GM03348 (cell line): ENCODE results near the gene RALY.

ENCODE experiments used
- DNase-seq: peaks from one replicate; pipeline ENCODE4 v3.0.0; 2012; ENCODE audit warnings: low spot score

Gene RALY

GRCh38 chr20:33993576-33994221, at the start of gene RALY:
TSS of gene RALY (plus strand) at chr20:33993911. CDS start at chr20:34072075, 78,164 bp downstream.
- peak; percentile 98 for DNase-seq

GRCh38 chr20:33944914-33945313, 48.8 kb upstream of the RALY start:
- DNase-seq, result no peak

DNA sequence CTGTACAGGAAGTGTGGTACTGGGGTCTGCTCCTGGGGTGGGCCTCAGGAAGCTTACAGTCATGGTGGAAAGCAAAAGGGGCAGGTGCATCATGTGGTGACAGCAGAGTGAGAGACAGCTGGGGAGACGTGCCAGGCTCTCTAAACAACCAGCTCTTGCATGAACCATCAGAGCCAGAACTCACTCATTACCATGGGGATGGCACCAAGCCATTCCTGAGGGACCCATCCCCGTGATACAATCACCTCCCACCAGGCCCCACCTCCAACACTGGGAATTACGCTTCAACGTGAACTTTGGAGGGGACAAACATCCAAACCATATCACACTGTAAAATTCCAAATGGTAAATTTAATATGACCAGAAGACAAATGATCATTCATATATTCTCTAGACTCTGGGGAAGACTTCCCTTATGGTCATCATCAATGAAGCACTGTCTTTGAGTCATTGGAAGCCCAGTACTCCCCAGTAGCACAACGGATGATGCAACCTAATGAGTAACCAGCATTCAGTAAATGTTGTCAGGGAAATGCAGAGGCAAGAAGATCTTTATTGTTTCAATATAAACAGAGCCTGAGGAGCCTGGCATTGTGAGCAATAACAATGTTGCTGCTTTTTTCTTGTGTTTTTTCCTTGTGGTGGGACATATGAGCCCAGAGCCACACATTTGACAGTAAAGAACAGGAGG, 48.2 kb upstream of the RALY start:
- peak; percentile 76 for DNase-seq

DNA sequence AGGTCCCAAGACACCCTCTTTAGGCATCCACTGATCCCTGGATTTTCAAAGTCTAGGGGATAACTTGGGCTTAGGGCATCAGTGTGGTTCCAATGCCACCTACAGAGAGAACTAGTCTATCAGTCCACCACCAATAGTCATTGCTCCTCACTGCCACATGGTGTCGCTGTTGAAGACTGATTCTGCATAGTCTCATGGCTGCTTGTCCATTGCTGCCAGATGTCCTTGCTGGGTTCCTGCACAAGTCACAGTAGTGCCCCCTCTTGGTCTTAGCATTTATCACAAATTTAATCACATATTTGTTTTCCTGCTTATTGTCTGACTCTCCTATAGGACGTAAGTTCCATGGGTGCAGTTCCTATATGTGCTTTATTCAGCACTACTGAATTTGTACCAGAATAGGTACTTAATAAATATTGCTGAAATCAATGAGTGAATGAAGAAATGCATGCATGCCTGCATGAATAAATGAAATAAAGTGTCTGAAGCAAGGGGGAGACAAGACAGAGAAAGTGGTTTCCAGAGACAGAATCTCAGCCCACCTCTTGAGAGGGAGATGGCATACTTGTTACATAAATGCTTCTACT, 45.9 kb upstream of the RALY start:
- no peak for DNase-seq

- no peak for DNase-seq
Measured at GRCh38 chr20:33948480-33948879, 45.2 kb upstream of the RALY start.

DNA sequence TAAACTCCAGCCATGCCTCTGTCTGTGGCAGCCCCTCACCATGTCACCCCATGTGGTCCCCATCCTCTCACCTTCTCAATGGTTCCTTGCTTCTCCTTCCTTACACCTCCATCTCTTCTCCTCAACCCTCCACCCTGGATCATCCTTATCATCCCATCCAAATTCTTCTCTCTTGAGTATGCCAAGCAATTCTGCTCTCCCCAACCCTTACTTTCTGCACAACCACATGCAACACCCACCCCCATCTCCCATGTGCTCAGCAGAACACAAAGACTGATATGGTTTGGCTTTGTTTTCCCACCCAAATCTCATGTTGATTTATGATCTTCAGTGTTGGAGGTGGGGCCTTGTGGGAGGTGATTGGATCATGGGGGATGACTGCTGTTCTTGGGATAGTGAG, 42.5 kb upstream of the RALY start:
- DNase-seq, result no peak

GRCh38 chr20:33954504-33954903, 39.2 kb upstream of the RALY start:
- no peak for DNase-seq

DNA sequence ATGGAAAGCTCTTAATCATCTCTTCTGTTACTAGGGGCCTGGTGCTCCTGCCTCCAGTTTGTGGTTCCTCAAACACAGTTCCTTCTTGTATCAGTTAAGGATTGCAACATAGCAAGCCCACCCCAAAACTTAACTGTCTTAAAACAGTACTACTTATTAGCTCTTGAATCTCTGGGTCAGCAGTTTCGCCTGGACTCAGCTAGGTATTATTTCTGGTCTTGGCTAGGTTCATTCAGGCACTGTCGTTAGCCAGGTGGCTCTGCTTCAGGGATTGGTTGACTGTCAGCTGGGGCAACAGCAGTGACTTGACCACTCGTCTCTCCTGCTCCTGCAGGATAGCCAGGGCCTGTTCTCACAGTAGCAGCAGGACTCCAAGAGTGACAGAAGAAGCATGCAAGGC, 30.0 kb upstream of the RALY start:
- no peak for DNase-seq

- no peak for DNase-seq
Measured at GRCh38 chr20:33964441-33964840, 29.3 kb upstream of the RALY start.

DNA sequence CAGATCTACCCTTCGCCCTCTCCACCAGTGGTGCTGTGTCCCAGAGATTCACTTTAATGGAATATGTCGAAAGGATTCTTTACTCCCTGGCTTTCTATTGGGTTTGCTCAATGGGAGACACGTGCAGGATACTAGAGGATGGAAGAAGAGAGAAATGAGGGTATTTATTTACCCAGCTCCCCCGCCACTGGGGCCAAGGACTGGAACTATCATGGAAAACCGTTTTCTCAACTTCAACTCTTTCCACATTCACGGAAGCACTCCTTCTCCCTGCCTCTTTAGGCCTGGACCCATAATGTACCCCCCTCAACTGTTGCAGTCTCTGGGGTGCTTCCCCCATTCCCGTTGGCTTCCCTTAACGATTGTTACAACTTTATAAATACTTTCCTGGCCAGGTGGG, 26.6 kb upstream of the RALY start:
- DNase-seq, result no peak

- DNase-seq, result no peak
Measured at GRCh38 chr20:33969563-33969962, 24.1 kb upstream of the RALY start.

DNA sequence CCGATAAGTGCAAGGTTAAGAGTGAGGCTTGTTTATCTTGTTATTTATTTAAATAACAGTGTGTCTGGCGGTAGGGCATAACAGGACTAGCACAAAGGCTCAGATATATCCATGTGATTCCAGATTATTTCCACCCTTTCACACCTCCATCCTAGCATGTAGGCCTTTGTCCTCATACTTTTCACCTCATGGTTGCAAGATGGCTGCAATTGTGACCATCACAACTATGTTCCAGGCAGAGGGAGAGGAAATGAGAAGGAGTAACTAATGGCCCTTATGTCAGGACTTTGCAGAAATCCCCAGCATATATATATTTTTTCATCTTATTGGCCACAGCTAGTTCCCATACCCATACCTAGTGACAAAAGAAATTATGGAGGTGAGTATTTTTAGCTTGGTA, 23.5 kb upstream of the RALY start:
- DNase-seq, result no peak

DNA sequence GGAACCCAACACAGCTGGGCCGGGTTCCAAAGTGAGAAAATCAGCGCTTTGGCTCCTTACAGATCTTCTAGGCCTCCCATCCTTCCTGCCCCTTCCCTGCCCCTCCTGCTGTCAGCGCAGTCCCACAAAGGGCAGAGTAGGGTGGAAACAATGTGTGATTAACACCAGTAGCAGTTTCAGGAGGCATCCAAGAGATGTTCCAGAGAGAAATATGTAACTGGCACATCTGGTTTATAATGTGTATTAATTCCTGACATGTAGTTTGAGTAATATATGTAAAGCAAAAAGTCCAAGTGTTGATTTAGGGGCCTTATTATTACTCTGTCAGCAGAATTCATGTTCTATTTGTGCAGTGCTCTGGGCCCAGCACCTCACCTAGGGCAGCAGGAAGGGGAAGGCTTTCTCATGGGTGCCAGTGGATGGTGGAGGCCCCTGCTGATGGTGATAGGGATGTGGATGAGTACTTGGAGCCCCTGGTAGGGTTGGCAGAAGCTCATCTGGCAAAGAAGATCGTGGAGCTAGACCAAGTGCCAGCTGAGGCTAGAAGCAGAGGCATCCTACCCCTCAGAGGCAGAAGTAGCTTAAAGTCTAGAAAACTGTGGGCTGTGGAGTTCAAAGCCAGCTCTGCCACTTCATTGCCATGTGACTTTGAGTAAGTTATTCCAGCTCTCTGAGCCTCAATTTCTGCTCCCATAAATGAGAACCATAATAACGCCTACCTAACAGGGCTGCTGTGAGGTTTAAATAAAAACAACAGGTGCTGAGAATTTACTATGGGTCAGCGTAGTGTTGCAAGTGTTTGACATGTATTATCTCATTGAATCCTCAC, 22.4 kb upstream of the RALY start:
- no peak for DNase-seq

- no peak for DNase-seq
Measured at GRCh38 chr20:33976959-33977358, 16.8 kb upstream of the RALY start.

- DNase-seq, result no peak
Measured at GRCh38 chr20:33977535-33977934, 16.2 kb upstream of the RALY start.

- DNase-seq, result no peak
Measured at GRCh38 chr20:33979094-33979493, 14.6 kb upstream of the RALY start.

DNA sequence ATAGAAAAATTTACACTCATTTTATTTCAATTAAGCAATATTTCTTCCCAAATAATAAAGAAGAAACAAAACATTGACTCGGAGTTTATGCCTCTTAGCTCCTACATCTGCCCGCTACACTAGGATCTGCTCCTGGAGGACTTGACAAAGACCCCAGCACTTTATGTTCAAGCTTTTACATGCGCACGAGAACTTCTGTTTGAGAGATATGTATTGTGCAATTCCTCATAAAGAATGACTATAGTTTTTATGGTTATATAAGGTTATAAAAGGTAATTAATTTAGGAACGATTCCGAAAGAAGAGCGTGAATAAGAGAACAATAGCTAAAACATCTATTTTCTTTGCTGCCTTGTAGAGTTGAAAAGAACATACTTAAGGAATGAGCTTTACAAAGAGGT, 12.4 kb upstream of the RALY start:
- no peak for DNase-seq

GRCh38 chr20:33981964-33982363, 11.7 kb upstream of the RALY start:
- no peak for DNase-seq

DNA sequence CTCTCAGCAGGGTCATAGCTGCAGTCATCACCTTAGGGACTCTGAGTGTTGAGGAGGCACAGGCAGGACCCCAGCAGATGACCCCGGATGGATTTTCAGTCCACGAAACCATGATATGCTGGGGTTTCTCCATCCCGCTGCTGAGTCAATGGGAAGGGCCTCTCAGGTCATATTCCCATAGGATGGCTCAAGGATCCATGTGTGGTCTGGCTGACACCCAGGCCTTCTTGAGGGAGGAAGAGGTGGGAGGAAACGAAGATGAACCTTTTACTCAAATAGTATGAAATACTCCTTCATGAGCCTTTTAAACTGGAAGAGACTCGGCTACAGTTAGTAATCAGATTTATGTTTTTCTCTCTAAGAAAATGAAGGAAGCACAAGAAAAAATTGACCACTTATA, 10.3 kb upstream of the RALY start:
- no peak for DNase-seq

- no peak for DNase-seq
Measured at GRCh38 chr20:33984182-33984719, 9.5 kb upstream of the RALY start.

DNA sequence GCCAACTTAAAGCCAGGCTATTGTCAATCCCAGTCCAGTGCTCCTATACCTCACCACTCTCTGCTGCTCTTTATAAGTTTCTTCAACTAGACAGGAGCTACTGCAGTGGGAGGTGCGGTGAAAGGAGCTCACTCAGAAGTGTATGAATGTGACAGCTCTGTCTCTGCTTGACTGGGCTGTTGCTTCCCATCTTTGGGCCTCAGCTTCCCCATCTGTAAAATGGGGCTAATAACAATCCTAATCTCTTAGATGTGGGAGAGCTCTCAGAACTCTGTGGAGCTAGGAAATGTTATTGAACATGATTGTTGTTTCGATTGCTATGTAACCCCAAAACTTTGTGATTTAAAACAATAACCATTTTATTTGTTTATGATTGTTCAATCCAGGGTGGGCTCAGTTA, 8.4 kb upstream of the RALY start:
- DNase-seq, result no peak

DNA sequence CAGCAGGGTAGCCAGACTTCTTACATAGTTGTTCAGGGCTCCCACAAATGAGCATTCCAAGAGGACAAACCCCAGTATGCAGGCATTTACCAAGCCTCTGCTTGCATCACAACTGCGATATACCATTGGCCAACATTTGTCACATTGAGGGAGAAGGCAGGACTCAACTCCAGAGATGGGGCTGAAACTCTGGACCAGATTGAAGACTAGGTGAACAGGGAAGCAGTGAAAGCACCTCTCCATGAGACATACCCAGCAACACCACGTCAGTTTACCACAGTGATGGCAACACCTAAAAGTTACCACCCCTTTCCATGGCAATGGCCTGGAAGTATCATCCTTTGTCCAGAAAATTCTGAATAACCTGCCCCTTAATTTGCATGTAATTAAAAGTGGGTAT, 7.9 kb upstream of the RALY start:
- DNase-seq, result no peak
